ENCODE results near the gene HIVEP1.
"Not testable (repeated sequence)": the region's sequence is repeated elsewhere in the genome, so short reads cannot be mapped to it uniquely, and the experiment has no call there.

HIVEP1 gene

GRCh38 chr6:12173661-12174060, 161.5 kb downstream of the HIVEP1 start:
- Histone ChIP-seq H3K27ac (ENCODE audit: low read length) (no peak overlapping the region), H3K27me3 (ENCODE audit: low read depth, low read length) (no peaks in the 10 kb centered on the region), H2AFZ (ENCODE audit: low read depth, low read length) (no peak overlapping the region), H3K36me3 (replicated peaks; ENCODE audit: low read depth, low read length) (no peaks in the 10 kb centered on the region), H3K9me3 (ENCODE audit: insufficient read depth, low read length) (no peaks in the 10 kb centered on the region), H3K4me2 (ENCODE audit: low read length) (no peak overlapping the region), H3K79me2 (ENCODE audit: low read length) (no peaks in the 10 kb centered on the region), H3K9ac (ENCODE audit: low read length) (no peak overlapping the region), H3K4me1 (ENCODE audit: low read length) (no peaks in the 10 kb centered on the region), H3K4me3 (ENCODE audit: low read length) (no peak overlapping the region), H4K20me1 (ENCODE audit: insufficient read depth, low read length) (no peaks in the 10 kb centered on the region)
- TF ChIP-seq CTCF (IDR thresholded peaks at IDR 0.05; ENCODE audit: low read depth, low read length) = no peak
- TF ChIP-seq EZH2phosphoT487 (IDR thresholded peaks at IDR 0.05; ENCODE audit: low read depth) = no peak

DNA sequence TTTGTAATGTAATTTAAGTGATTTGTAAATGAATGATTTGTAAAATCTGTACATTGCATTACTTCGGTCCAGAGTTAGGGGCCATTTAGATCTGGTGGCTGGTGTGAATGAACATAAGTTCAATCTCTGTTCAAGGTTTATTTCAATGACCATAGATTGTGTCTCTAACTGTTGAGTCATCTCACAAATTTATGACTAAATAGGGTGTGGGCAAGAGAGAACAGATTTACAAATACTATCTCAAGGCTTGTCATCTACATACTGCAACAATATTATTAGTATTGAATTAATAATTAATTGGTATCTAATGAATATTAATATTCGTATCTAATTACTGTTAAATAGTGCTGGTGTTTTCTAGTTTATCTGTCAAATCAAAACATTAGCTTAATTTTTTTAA, 162.8 kb downstream of the HIVEP1 start:
- TF ChIP-seq EZH2phosphoT487 (IDR thresholded peaks at IDR 0.05; ENCODE audit: low read depth) (no peak), CTCF (IDR thresholded peaks at IDR 0.05; ENCODE audit: low read depth, low read length) (no peak)
- H4K20me1 ChIP-seq (ENCODE audit: insufficient read depth, low read length) = no peaks in the 10 kb centered on the region

DNA sequence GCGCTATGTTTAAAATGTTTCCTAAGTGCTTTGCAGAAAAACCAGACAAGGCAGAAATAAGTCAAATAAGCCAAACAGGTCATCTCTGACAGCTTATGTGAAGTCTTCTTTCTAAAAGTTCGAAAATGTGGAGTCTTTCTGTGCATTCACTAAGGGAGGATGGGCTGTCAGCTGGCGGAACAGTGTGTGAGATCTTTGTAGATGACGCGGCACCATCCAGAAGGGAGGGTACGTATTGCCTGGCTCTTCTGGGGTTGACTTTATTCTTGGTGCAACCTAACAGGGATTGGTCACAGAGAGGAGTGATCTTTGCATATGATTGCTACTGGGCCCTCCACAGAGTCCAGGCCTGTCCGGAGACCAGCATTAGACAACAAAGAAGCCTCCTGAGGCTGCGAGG, 163.5 kb downstream of the HIVEP1 start:
- Histone ChIP-seq H3K36me3 (replicated peaks; ENCODE audit: low read depth, low read length) (no peaks in the 10 kb centered on the region), H4K20me1 (ENCODE audit: insufficient read depth, low read length) (no peaks in the 10 kb centered on the region), H3K79me2 (ENCODE audit: low read length) (no peaks in the 10 kb centered on the region), H3K9me3 (ENCODE audit: insufficient read depth, low read length) (no peaks in the 10 kb centered on the region), H3K27ac (ENCODE audit: low read length) (no peak overlapping the region), H3K4me2 (ENCODE audit: low read length) (no peak overlapping the region), H2AFZ (ENCODE audit: low read depth, low read length) (no peak overlapping the region), H3K4me3 (ENCODE audit: low read length) (no peak overlapping the region), H3K9ac (ENCODE audit: low read length) (no peak overlapping the region), H3K4me1 (ENCODE audit: low read length) (no peaks in the 10 kb centered on the region), H3K27me3 (ENCODE audit: low read depth, low read length) (no peaks in the 10 kb centered on the region)
- TF ChIP-seq EZH2phosphoT487 (IDR thresholded peaks at IDR 0.05; ENCODE audit: low read depth) (no peak), CTCF (IDR thresholded peaks at IDR 0.05; ENCODE audit: low read depth, low read length) (no peak)

More for the DNA sequence above, 162.8 kb downstream of the HIVEP1 start:
- no peak overlapping the region for H3K4me2 ChIP-seq (ENCODE audit: low read length)
- no peaks in the 10 kb centered on the region for H3K79me2 ChIP-seq (ENCODE audit: low read length)
- H3K9me3 ChIP-seq (ENCODE audit: insufficient read depth, low read length) = no peaks in the 10 kb centered on the region
- H3K36me3 ChIP-seq (replicated peaks; ENCODE audit: low read depth, low read length) = no peaks in the 10 kb centered on the region
- no peak overlapping the region for H2AFZ ChIP-seq (ENCODE audit: low read depth, low read length)
- H3K4me1 ChIP-seq (ENCODE audit: low read length) = no peaks in the 10 kb centered on the region
- H3K9ac ChIP-seq (ENCODE audit: low read length) = no peak overlapping the region
- no peaks in the 10 kb centered on the region for H3K27me3 ChIP-seq (ENCODE audit: low read depth, low read length)
- H3K4me3 ChIP-seq (ENCODE audit: low read length) = no peak overlapping the region
- no peak overlapping the region for H3K27ac ChIP-seq (ENCODE audit: low read length)

DNA sequence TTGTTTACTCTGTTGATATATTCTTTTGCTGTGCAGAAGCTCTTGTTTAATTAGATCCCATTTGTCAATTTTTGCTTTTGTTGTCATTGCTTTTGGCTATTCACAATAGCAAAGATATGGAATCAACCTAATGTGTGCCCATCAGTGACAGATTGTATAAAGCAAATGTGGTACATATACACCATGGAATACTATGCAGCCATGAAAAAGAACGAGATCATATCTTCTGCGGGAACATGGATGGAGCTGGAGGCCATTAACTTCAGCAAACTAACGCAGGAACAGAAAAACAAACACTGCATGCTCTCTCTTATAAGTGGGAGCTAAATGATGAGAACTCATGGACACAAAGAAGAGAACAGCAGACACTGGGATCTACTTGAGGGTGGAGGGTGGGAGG, 164.7 kb downstream of the HIVEP1 start:
- H3K9ac ChIP-seq (ENCODE audit: low read length) = not testable (repeated sequence)

DNA sequence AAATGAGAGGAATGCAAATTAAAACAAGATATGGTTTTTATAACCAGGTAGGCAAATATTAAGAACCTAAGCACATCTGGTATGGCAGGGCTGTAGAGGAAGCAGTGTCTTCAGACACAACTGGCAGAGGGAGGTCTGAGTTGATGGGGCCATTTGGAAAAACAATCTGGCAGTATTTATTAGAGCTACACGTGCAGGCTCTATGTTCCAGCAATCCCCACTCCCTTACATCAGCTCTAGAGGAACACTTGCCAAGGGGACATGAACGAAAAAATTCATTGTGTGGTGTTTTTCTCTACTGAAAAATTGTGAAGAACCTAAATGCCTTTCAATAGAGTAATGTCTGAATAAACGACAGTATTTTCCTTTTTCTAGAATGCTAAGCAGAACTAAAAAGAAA, 166.4 kb downstream of the HIVEP1 start:
- no peak overlapping the region for H3K4me3 ChIP-seq (ENCODE audit: low read length)
- no peaks in the 10 kb centered on the region for H3K4me1 ChIP-seq (ENCODE audit: low read length)
- no peaks in the 10 kb centered on the region for H3K9me3 ChIP-seq (ENCODE audit: insufficient read depth, low read length)
- no peak overlapping the region for H3K27ac ChIP-seq (ENCODE audit: low read length)
- H4K20me1 ChIP-seq (ENCODE audit: insufficient read depth, low read length) = no peaks in the 10 kb centered on the region
- H3K9ac ChIP-seq (ENCODE audit: low read length) = no peak overlapping the region
- H2AFZ ChIP-seq (ENCODE audit: low read depth, low read length) = no peak overlapping the region
- no peaks in the 10 kb centered on the region for H3K27me3 ChIP-seq (ENCODE audit: low read depth, low read length)
- H3K4me2 ChIP-seq (ENCODE audit: low read length) = no peak overlapping the region
- TF ChIP-seq EZH2phosphoT487 (IDR thresholded peaks at IDR 0.05; ENCODE audit: low read depth) (no peak), CTCF (IDR thresholded peaks at IDR 0.05; ENCODE audit: low read depth, low read length) (no peak)
- no peaks in the 10 kb centered on the region for H3K79me2 ChIP-seq (ENCODE audit: low read length)
- no peaks in the 10 kb centered on the region for H3K36me3 ChIP-seq (replicated peaks; ENCODE audit: low read depth, low read length)

More for the DNA sequence above, 164.7 kb downstream of the HIVEP1 start:
- H3K9me3 ChIP-seq (ENCODE audit: insufficient read depth, low read length); H3K36me3 ChIP-seq (replicated peaks; ENCODE audit: low read depth, low read length); H3K27me3 ChIP-seq (ENCODE audit: low read depth, low read length); H3K4me2 ChIP-seq (ENCODE audit: low read length); H3K4me1 ChIP-seq (ENCODE audit: low read length); H3K4me3 ChIP-seq (ENCODE audit: low read length); H2AFZ ChIP-seq (ENCODE audit: low read depth, low read length); H3K79me2 ChIP-seq (ENCODE audit: low read length); H3K27ac ChIP-seq (ENCODE audit: low read length); H4K20me1 ChIP-seq (ENCODE audit: insufficient read depth, low read length): not testable (repeated sequence)
